A673 (cell line): Measurements from ENCODE around the gene PLB1. TPM values are rescaled to one million over a fixed set of nuclear protein-coding genes. Genes with fewer than 3 reads are reported as not detected.

Source experiments
- BruUV-seq: library from RNA; stranded (reverse); fragments of 400-500 nt; replicated peaks from 2 replicates; lab custom pipeline; 2021; lab: Mats Ljungman, UMichigan
- CTCF ChIA-PET: fragments of 300-600 bp; sonication (Branson Sonifier 250); formaldehyde crosslinking; loops from one replicate; lab custom pipeline; 2022; ENCODE audit warnings: antibody characterized with exemption; lab: Charles Lee
- POLR2A ChIA-PET: fragments of 300-600 bp; sonication (Branson Sonifier 250); formaldehyde crosslinking; loops from one replicate; lab custom pipeline; 2022; ENCODE audit warnings: antibody characterized with exemption; ENCODE audit not compliant: low non-redundant PET; lab: Charles Lee
- DNase-seq: peaks from one replicate; pipeline ENCODE4 v3.0.0-alpha.2; 2015; ENCODE audit warnings: low spot score
- H3K27ac ChIP-seq: fragments of 200-600 bp; sonication (generic); 2 replicates; pipeline ENCODE4 v1.5.1; 2016; ENCODE audit warnings: mixed run types, low read depth, mild to moderate bottlenecking, mixed read lengths, antibody characterized with exemption, low read length; ENCODE audit not compliant: poor library complexity, severe bottlenecking
- H3K27me3 ChIP-seq: fragments of 200-600 bp; sonication (generic); replicated peaks from 2 replicates; pipeline ENCODE4 v1.6.1; 2017; ENCODE audit warnings: mixed run types, low read depth, mild to moderate bottlenecking, mixed read lengths, antibody characterized with exemption, low read length; ENCODE audit not compliant: insufficient read depth, poor library complexity
- H3K36me3 ChIP-seq: fragments of 200-600 bp; sonication (generic); 2 replicates; pipeline ENCODE4 v1.6.1; 2016; ENCODE audit warnings: mixed run types, mild to moderate bottlenecking, mixed read lengths, antibody characterized with exemption, low read length; ENCODE audit not compliant: insufficient read depth, poor library complexity, severe bottlenecking
- H3K4me1 ChIP-seq: fragments of 200-600 bp; sonication (generic); 2 replicates; pipeline ENCODE4 v1.6.1; 2017; ENCODE audit warnings: mixed run types, mild to moderate bottlenecking, mixed read lengths, antibody characterized with exemption, low read length; ENCODE audit not compliant: insufficient read depth, poor library complexity, severe bottlenecking
- H3K4me3 ChIP-seq: fragments of 200-600 bp; sonication (generic); 2 replicates; pipeline ENCODE4 v1.5.1; 2016; ENCODE audit warnings: low read depth, mixed run types, mild to moderate bottlenecking, mixed read lengths, low read length; ENCODE audit not compliant: poor library complexity, severe bottlenecking
- H3K9me3 ChIP-seq: fragments of 200-600 bp; sonication (generic); 2 replicates; pipeline ENCODE4 v1.6.1; 2016; ENCODE audit warnings: mixed run types, low read depth, mild to moderate bottlenecking, mixed read lengths, antibody characterized with exemption, low read length; ENCODE audit not compliant: poor library complexity, severe bottlenecking
- CTCF ChIP-seq: fragments of 300-800, 200-600 bp; sonication (generic); conservative IDR thresholded peaks from 2 replicates; pipeline ENCODE4 v1.5.1; 2017; ENCODE audit warnings: low read depth, mild to moderate bottlenecking, antibody characterized with exemption, low read length, moderate library complexity, mixed read lengths
- EZH2 ChIP-seq: fragments of 200-600 bp; sonication (generic); IDR thresholded peaks from 2 replicates; pipeline ENCODE4 v1.6.1; 2017; ENCODE audit warnings: borderline replicate concordance, low read depth, mild to moderate bottlenecking, mixed read lengths, antibody characterized with exemption, low read length; ENCODE audit not compliant: poor library complexity, severe bottlenecking
- intact Hi-C: fragments of 100-400 bp; cut with micrococcal nuclease; formaldehyde crosslinking; loops from one replicate; pipeline ENCODE4 v1.10.0; 2022; ENCODE audit not compliant: unreplicated experiment
- total RNA-seq: library from RNA; stranded (reverse); gene quantifications from 2 replicates; pipeline ENCODE4 v1.2.3, GENCODE V29; 2021

PLB1 gene
- total RNA-seq, 1 experiment from 2014 or later: 0.39 TPM

- no peaks in the 10 kb centered on the region for H3K4me1 ChIP-seq
- no peaks in the 10 kb centered on the region for H3K9me3 ChIP-seq
- ChIA-PET POLR2A (no interaction called here), CTCF (no interaction called here)
- intact Hi-C loops: no loop called here
- DNase-seq: no peak
- no TSS peak for BruUV-seq
- H3K27ac ChIP-seq: no peak overlapping the region
- no peak overlapping the region for H3K4me3 ChIP-seq
- TF ChIP-seq CTCF (no peak), EZH2 (no peak)
- H3K27me3 ChIP-seq: no peaks in the 10 kb centered on the region
- no peaks in the 10 kb centered on the region for H3K36me3 ChIP-seq
Measured at GRCh38 chr2:28637066-28638047, 141.5 kb downstream of the PLB1 start.

- H3K4me3 ChIP-seq: no peak overlapping the region
- TF ChIP-seq CTCF: no peak
- TF ChIP-seq EZH2: no peak
- no peak overlapping the region for H3K27ac ChIP-seq
- intact Hi-C loops: no loop called here
- H3K9me3 ChIP-seq: no peaks in the 10 kb centered on the region
- no peaks in the 10 kb centered on the region for H3K4me1 ChIP-seq
- ChIA-PET POLR2A (no interaction called here), CTCF (no interaction called here)
- no peaks in the 10 kb centered on the region for H3K36me3 ChIP-seq
- H3K27me3 ChIP-seq: no peaks in the 10 kb centered on the region
- no peak for DNase-seq
- BruUV-seq: no TSS peak
Measured at GRCh38 chr2:28638102-28638501, 142.2 kb downstream of the PLB1 start.

- H3K27me3 ChIP-seq: no peaks in the 10 kb centered on the region
- H3K36me3 ChIP-seq: no peaks in the 10 kb centered on the region
- ChIA-PET CTCF (interaction anchor here (0.5 kb wide), 1 partner anchor 187 kb away, joined by 3 read pairs; no protein-coding TSS in a partner anchor), POLR2A (interaction anchor here (0.6 kb wide), 2 partner anchors 40 to 1594 kb away, joined by 3 to 8 read pairs; no protein-coding TSS in a partner anchor)
- peaks cover 10% of the 10 kb centered on the region for H3K4me1 ChIP-seq
- no peak overlapping the region for H3K4me3 ChIP-seq
- no peaks in the 10 kb centered on the region for H3K9me3 ChIP-seq
- no peak for DNase-seq
- H3K27ac ChIP-seq: no peak overlapping the region
- intact Hi-C loops: no loop called here
- BruUV-seq: no TSS peak
- no peak for TF ChIP-seq EZH2
- no peak for TF ChIP-seq CTCF
Measured at GRCh38 chr2:28639092-28639691, 143.3 kb downstream of the PLB1 start.
